HG03520 (cell line): ENCODE measurements around the gene KPNB1.
"Not testable (repeated sequence)": the region's sequence is repeated elsewhere in the genome, so short reads cannot be mapped to it uniquely, and the experiment has no call there.

Experiments
- ATAC-seq: cut with Tn5 transposase; IDR thresholded peaks from one replicate; pipeline ENCODE4 v1.9.1; 2021; ENCODE audit warnings: mild to moderate bottlenecking, moderate library complexity; ENCODE audit not compliant: unreplicated experiment

Gene KPNB1

DNA sequence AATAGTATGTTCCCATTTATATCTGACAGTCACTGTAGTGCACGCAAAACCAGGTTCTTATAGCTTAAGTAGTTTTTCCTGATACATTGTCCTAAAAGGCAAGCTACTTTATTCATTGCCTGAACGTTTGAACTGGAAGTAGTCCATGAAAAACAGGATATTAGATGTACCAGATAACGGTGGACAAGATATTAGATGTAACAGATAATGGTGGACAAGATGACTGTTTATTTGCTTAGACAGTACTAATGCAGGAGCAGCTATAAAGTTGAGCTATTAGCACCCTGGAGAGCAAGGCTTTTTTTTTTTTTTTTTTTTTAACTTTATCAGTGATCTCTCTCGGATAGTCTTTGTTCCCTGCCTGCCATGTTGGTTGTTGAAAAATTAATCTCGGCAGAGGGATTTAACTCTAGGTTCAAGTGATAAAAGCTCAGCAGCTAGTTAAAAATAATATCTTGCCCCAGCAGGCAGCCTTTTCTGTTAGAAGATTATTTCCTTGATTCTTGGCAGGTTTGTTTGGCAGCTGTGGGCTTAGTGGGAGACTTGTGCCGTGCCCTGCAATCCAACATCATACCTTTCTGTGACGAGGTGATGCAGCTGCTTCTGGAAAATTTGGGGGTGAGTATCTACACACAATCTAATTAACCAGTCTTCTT is 26.9 kb downstream of the KPNB1 start:
- ATAC-seq: no peak

DNA sequence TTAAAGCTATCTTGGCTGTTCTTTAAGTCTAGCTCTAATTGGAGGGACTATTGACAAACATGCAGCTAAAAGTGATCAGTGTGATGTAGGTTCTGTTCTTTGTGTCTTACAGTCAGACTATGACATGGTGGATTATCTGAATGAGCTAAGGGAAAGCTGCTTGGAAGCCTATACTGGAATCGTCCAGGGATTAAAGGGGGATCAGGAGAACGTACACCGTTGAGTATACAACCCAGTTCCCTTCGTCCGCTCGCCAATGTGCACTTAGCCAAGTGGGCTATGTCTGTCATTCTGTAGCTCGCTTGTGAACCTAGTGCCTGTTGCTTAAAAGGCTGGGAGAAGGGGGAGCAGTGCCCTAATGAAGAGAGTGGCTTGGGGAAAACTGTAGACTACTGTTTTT is 28.5 kb downstream of the KPNB1 start:
- no peak for ATAC-seq

DNA sequence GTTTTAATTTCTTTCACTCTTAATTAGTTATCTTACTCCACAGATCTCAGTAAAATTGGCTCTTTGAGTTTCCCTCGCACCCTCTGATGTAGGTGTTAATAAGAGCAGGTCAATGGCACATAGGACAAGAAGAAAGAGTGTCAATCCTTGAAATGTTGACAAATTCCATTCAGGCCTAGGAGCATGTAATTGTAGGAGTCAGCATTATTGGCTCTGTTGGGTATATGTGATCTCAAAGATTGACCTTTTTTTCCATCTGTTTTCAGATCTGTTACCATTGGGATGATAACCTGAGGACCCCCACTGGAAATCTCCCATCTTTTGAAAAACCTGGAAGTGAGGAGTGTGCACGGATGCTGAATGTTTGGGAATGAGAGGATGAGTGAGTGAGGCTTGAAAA is 32.4 kb downstream of the KPNB1 start:
- no peak for ATAC-seq

DNA sequence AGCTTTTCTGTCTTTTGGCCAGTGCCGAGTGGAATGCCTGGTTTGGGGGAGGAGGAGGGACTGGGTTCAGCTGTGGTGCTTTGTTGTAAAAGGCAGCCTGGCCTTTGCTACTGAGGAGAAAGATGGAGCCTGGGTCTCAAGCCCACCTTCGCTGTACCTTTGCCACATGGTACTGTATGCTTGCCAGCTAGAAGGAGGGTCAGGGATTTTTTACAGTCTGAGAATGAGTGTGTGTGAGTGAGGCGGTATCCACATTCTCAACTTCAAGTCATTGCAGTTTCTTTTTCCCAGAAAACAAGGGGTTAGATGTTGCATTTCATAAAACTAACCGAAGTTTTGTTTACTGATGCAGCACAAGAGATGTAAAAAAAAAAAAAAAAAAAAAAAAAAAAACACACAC is 33.0 kb downstream of the KPNB1 start:
- not testable (repeated sequence) for ATAC-seq

DNA sequence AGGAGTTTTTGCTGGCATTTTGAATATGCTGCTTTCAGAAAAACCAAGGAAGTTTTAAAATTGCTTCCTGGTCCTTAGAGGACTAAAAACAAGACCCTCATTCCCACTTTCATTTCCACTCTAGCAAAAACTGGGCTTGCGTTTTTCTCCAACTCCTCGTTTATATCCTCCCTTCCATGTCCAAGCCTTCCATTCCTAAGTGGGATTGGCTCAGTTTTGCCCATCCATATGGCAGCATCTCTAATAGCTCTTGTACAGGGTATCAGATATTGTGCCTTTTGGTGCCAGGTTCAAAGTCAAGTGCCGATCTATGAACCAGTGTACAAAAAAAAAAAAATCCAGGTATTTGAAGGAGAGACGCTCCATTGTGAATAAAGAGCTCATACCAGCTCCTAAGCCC is 34.3 kb downstream of the KPNB1 start:
- no peak for ATAC-seq

DNA sequence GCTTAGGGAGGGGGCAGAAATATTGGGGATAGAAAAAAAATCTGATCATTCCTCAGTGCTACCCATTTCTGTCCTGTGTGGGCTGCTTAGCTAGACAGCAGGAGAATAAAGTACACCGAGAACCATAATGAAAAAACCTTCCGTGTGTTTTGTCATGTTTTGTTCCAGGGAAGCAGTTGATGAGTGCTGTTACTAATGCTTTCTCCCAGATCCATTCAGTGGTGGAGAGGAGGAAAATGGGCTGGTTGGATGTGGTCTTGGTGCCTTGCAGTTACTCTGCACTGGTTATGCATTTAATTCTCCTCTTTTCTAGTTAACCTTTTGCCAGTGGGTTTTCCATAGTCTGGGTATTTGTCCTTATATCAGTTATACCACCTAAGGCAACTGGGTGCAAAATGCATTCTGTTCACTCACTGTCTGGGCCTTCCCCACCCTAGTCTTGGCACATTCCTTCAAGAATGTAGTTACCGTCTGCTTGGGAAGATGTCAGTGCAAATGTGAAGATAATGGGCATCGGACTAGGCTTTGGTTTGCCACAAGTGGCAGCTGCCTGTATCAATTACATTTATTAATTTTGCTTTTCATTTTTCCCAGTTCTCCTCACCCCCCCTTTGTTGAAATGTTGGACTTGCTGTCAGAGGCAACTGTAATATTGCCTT is 34.9 kb downstream of the KPNB1 start:
- no peak for ATAC-seq

DNA sequence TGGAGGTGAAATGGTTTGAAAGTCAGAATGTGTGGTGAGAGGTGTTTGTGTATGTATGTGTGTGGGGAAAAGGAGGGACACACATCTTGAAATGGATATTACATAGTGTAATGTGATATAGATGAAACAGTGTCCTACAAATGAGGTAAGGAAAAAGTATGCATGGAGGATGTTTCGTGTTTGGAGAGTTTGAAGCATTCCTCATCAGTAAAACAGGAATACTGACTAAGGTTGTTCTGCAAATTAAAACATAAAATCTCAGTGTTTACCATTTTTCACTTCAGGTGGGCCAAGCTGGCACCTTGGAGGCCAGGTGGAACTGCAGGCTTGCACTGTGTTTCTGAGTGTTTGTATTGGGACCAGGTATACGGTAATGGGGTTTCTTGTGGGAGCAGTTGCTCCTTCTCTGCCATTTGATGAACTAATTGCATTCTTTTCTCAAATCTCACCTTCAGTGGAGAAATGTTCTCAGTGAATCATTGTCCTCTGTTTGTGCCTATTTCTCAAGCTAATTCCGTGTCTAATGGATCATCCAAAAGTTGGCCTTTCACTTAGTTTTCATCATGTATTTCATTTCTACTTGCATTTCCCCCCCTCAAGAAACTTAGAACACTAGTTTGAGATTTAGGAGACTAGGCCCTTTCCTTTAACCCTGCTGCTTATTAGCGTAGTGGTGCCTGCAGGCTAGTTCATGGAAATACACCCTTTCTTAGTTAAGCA is 36.0 kb downstream of the KPNB1 start:
- no peak for ATAC-seq

DNA sequence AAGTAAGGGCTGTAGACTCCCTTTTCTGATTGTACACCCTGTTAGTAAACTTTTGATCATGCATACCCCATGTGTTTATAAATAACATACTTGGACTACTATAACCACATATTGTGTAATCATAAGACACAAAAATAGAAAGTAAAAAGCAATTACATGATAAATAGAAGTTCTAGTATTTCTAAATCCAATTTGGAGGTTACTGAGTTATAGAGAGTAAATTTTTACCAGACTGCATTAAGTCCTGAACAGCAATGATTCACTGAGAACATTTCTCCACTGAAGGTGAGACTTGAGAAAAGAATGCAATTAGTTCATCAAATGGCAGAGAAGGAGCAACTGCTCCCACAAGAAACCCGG is 36.5 kb downstream of the KPNB1 start:
- no peak for ATAC-seq

DNA sequence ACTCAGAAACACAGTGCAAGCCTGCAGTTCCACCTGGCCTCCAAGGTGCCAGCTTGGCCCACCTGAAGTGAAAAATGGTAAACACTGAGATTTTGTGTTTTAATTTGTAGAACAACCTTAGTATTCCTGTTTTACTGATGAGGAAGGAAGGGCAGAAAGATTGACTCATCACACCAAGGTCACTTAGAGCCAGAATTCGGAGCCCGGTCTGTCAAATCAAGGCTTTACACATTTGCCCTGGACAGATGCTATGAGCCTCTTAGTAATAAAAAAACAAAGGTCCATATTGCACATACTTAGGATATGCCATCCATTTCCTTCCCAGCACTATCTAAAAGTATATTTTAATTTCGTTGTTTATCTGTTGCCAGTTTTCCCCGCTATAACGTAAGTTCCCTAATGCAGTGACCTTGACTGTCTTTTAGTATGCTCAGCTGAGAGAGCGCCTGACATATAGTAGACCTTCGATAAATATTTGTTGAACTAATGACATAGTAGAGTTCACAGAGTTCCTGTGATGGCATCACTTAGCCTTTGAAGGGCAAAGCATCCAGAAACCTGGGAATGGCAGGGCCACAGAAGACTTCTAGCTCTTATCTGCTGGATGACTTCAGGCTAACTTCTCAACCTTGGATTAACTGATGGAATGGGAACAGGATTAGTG is 37.1 kb downstream of the KPNB1 start:
- ATAC-seq: no peak

DNA sequence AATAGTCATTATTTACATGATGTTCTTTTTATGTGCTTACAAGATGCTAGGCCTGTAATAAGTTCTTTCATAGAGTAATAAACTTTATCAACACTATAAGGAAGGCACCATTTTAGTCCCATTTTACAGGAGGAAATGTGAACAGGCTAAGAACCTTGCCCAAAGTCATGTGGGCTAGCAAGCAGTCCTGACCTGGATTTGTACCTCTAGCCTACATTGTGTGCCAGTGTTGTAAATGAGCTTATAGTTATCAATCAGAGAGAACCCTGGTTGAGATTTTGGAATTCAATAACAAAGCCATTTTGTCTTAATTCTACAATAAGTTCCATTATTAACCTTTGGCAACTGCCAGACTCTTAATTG is 37.6 kb downstream of the KPNB1 start:
- no peak for ATAC-seq

DNA sequence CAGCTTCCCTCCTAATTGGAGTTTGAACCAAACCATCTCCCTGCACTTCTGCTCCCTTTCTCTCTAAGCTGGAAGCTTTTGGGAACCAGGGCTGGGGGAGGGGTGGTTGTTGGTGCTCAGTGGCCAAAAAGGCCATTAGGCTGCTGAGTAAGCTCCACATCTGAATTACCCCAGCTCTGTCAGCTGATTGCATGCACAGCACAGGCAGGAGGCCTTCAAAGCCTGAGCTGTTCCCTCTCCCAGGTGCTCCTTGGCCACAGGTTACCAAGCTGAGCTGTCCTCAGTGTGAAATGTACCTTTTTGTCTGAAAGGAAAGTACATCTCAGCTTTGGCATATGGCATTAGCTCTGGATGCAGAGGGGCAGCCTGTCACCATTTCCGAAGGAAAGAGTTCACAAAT is 38.0 kb downstream of the KPNB1 start:
- no peak for ATAC-seq

DNA sequence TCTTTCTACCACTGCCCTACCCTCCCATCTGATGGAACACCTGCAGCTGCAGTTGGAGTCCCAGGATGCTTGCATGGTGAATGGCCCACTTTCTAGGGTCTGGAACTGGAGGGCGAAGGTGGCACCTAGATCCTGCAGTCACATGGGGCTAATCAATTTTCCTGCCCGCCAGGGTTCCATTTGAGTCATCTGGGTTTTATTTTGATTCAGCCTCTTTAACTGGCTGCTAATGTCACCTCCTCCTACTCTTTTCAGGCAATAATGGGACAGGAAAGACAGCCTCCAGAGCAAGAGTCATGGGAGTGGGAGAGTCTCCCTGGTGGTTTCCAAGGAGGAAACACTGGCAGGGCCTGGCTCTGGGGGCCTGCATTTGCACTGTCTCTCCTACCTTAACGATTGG is 40.4 kb downstream of the KPNB1 start:
- no peak for ATAC-seq

DNA sequence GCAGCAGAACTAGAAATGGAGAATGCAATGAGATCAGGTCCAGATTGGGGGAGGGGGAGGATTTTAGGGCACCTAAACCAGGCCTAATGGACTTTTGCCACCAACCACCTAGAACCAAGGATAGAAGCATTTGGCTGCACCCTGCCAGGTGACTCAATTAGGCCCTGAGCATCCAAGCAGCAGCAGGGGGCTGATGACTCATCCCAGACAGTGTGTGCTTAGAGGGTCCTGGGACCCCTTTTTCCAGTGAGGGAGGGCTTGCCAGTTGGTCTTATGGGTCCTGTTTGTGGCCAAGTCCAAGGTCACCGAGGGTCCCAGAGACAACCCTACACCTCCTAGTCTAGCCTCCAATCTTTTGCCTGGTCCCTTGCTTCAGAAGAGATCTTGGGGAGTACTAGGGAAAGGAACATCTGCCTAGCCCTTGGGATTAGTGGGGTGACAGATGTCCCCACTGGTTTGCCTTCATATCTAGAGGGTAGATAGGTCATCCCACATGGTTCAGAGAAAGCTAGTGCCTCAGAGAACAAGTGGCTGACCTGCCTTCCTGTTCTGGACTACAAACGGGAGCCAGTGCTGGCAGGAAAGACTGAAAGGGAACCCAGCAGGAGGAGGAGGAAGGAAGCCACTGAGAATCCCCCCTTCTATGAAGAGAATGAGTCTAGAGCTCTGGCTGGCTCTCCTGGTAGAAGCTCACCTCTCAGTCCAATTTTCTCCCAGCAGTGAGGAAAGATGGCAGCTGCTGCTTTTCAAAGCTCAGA is 42.6 kb downstream of the KPNB1 start:
- ATAC-seq: no peak

DNA sequence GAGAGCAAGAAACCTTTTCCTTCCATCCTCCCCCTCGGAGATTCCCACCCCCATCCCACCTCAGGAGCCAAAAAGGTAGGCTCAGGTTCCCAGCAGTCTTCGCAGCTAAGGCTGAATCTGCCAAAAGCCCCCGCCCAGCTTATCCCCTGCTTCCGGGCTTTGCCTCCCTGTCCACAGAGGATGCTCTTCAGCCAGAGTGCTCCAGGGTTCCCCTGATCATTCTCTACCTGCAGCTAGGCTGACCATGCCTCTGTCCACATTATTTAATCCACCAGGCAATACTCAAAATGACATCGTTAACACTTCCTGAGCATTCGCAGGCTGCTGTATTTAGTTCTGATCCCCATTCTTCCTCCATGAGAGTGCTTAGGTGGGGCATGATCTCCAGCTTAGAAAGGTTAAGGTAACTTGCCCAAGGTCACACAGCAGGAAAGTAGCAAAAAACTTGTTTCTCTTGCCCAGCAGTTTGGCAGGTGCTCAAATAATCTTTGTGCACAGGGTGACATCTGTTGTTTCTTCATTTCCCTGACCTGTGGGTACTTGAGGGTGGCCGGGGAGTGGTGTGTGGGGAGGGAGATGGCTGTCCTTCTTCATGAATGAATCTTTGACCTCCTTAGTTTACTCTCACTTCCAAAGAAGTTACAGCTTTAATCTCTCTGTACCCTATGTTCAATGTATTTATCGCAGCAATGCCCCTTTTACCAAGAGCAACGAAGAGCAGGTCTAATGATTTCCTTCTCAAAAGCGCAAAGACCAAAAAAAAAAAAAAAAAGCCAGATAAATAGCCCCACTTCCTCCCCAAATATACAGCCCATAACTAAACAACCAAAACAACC is 43.4 kb downstream of the KPNB1 start:
- ATAC-seq: no peak

DNA sequence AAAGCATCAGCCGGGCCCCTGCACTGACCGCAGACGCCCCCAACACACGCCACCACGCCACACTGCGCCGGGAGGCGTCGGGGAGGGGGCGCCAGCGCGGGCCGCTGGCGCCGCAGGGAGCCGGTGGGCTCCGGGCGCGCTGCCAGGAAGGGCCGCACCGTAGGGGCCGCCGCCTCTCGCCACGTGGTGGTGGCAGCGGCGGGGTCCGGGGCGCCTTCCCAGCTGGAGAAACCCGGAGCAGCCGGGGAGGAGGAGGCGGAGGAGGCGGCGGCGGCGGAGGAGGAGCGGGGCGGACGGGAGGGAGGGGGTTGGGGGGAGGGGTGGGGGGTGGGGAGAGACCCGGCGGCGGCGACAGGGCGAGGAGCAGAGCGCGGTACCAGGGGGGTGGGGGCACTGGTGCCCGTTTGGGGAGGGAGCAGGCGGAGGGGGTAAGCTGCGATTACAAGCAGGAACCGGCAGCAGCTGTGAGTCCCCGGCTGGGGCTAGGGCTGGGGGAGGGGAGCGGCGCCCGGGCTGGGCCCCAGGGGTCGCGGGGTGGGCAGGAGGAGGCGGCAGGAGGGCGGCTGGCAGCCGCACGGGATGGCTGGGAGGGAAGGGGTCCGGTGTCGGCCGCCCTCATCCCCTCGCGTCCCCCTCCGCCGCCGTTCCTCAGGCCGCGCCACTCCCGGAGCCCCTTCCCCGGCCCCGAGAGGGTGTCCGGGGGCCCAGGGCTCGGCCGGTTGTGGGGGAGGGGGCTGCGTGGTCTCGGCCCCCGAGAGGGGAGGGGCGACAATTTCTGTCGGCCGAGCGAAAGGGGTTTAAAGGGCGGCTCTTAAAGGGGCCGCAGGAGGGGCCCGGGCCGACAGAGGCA is 44.2 kb downstream of the KPNB1 start, which contains the start of gene TBKBP1:
TBKBP1 (plus strand) TSS at position 431 of the 850 bp plus-strand sequence. CDS start 1,952 bp downstream, outside the sequence.
- no peak for ATAC-seq

DNA sequence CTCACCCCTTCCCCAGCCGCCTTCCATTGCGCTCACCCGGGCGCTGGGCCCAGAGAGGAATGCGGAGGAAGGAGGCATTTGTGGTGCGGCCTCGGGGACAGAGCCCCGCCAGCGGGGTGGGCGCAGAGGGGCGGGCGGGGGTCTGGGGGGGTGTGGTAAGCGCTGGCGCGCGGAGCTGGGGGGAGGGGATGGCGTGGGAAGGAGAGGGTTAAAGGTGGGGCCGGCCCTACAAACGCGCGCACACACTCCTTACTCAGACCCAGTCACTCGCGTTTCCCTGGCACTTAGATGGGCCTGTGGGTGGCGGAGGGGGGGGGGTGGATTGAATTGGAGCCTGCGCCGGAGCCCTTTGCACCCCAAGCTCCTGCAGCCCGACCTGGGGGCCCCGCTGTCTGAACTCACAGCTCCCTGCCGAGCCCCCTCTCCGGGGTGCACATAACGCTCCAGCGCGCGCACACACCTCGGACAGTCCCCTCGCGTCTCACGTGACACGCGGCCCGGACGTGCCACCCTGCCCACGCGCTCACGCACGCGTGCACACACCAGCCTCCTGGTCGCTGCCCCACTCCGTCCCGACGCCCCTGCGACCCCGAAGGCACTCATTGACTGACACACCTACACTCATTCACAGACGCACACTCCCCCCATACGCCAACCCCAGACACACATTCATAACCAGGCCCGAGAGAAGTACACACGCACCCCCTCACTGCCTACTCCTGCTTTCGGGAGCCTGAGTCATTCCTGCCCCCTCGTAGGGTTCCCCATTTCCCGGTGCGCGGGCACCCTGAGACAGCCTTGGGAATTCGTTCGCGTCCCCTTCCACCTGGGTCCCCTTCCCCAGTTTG is 45.1 kb downstream of the KPNB1 start:
- ATAC-seq: no peak

DNA sequence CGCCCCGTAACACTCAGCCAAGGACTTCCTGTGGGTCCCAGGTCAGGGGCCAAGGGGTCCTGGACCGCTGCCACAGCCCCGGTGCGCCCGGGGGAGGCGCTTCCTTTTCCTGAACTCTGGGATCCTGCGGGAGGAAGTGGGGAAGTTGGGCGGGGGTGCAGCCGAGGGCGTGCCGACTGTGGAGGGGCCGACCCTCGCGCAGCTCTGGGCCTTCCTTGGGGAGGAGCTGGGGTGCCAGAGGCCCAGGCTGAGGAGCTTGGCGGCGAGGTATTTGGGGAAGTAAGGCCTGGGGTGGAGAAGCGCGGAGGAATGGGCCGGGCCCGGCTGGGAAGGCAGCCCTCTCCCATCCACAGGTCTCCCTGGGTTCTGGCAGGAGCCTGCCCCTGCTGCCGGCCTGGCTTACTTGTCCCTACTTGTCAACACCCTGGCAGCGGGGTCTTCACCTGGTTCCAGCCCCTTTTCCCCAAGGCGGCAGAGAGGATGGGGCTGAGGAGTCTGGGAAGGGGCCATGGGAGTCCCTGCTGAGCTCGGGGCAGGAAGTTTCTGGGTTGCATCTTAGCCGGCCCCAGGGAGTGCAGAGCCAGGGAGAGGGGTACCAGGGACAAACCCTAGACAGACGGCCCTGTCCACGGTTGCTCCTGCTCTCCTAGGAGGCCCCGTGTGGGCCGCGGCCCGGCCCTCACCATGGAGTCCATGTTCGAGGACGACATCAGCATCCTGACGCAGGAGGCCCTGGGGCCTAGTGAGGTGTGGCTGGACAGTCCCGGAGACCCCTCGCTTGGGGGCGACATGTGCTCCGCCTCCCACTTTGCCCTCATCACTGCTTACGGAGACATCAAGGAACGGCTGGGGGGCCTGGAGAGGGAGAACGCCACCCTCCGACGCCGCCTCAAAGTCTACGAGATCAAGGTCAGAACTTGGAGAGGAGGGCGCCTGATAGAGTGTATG is 46.0 kb downstream of the KPNB1 start:
- ATAC-seq: no peak
